ENCODE data around the gene SLC6A11. TPM values are rescaled to one million over a fixed set of nuclear protein-coding genes. Genes with fewer than 3 reads are reported as not detected.

The SLC6A11 gene
- total and polyA plus RNA-seq, 9 of the 15 experiments (the other 6 are each of a cell fraction or from before 2014, with no cell fraction given) = 0.04 TPM; not detected in 8

DNA sequence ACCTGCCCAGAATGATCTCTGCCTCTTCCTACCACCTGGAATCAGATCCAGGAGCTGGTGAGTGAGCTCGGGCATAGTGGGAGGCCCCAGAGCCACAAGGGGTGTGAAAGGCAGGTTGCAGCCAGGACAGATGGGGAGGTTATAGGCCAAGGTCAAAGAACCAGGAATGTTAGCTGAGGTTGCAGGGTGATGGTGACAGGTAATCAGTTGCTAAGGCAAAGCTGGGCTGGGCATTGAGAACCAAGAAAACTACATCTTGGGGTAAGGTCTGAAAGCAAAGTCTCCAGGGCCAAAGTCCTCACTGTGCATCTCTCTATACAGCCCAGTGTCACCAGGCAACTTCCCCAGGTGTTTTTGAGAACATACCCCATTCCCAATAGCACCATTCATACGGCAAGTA is 38.4 kb upstream of the SLC6A11 start (continued):
- TF ChIP-seq TSHZ1 (CRISPR knock-in tag; IDR thresholded peaks at IDR 0.05) = no peak
- TF ChIP-seq, protein P1, sequence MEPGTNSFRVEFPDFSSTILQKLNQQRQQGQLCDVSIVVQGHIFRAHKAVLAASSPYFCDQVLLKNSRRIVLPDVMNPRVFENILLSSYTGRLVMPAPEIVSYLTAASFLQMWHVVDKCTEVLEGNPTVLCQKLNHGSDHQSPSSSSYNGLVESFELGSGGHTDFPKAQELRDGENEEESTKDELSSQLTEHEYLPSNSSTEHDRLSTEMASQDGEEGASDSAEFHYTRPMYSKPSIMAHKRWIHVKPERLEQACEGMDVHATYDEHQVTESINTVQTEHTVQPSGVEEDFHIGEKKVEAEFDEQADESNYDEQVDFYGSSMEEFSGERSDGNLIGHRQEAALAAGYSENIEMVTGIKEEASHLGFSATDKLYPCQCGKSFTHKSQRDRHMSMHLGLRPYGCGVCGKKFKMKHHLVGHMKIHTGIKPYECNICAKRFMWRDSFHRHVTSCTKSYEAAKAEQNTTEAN (CRISPR knock-in tag; IDR thresholded peaks at IDR 0.05) = no peak
- no peak for TF ChIP-seq GATAD2B (IDR thresholded peaks at IDR 0.05; ENCODE audit: borderline replicate concordance)
- no peak for TF ChIP-seq PTBP1 (IDR thresholded peaks at IDR 0.05; ENCODE audit: low read depth, low read length)
- no peak for TF ChIP-seq FOXJ2 (tag; IDR thresholded peaks at IDR 0.05)
- TF ChIP-seq ZNF408 (CRISPR knock-in tag; IDR thresholded peaks at IDR 0.05; ENCODE audit: low read depth) = no peak
- no peak for TF ChIP-seq RBM15 (IDR thresholded peaks at IDR 0.05; ENCODE audit: insufficient read depth, low read length)
- no peak for TF ChIP-seq FOXM1 (IDR thresholded peaks at IDR 0.05; ENCODE audit: low read depth)
- no peak for TF ChIP-seq FOXM1 (CRISPR knock-in tag; IDR thresholded peaks at IDR 0.05; ENCODE audit: low read depth)
- TF ChIP-seq HMGXB4 (CRISPR knock-in tag; IDR thresholded peaks at IDR 0.05) = no peak

All from K562 (cell line).